Fibroblast of pulmonary artery (primary cell): ENCODE measurements around the gene SLC19A1.

ENCODE experiments used
- DNase-seq: peaks from one replicate; pipeline ENCODE4 v3.0.0-alpha.2; 2010; ENCODE audit warnings: low read depth
- H3K4me3 ChIP-seq: replicated peaks from 2 replicates; pipeline ENCODE4 v1.5.1; 2011; ENCODE audit warnings: low read depth, mild to moderate bottlenecking, control low read depth, low read length, moderate library complexity
- TF ChIP-seq, protein P1 (sequence below): IDR thresholded peaks from 2 replicates; pipeline ENCODE4 v1.5.1; 2011; ENCODE audit warnings: mild to moderate bottlenecking, control low read depth, low read length, inconsistent platforms; ENCODE audit errors: missing control alignments

SLC19A1 gene

DNA sequence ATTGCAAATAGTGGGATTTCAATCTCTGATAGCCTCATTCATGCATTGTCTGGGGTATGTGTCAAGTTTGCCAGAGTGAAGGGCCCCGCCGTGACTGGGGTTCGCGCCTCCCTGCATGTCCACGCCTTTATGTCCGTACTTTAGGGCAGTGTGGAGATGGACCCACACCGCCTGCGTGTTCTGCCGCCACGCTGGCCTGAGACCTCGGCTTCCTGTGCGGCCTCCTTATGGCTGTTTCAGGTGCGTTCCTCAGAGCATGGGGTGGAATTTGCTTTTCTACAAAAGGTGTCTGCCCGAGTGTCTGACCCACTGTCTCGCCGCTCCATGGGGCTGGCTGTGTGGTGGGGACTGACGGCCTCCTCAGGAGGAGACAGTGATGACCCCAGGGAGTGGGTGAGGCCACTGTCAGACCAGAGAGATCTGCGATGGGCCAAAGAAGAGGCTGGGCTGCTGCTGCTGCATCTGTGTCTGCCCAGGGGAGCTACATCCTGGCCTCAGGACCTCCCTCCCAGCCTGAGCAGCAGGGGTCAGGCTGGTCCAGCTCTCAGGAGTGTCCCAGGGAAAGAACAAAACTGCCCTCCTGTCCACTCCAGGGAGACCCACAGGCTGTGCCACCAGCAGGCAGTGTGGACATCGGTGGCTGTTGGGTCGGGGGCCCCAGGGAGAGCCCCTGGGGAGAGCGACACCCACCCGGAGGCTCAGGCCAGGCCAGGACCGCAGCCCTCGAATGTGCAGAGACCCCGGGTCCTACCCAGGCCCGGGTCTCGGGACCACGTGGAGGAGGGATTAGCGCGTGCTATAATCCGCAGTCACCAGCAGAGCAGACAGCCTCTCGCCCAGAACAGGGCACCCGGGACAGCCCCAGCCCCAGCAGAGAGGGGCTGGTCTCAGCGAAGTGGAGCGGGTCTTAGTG, 9.8 kb upstream of the SLC19A1 start:
- TF ChIP-seq, protein P1, sequence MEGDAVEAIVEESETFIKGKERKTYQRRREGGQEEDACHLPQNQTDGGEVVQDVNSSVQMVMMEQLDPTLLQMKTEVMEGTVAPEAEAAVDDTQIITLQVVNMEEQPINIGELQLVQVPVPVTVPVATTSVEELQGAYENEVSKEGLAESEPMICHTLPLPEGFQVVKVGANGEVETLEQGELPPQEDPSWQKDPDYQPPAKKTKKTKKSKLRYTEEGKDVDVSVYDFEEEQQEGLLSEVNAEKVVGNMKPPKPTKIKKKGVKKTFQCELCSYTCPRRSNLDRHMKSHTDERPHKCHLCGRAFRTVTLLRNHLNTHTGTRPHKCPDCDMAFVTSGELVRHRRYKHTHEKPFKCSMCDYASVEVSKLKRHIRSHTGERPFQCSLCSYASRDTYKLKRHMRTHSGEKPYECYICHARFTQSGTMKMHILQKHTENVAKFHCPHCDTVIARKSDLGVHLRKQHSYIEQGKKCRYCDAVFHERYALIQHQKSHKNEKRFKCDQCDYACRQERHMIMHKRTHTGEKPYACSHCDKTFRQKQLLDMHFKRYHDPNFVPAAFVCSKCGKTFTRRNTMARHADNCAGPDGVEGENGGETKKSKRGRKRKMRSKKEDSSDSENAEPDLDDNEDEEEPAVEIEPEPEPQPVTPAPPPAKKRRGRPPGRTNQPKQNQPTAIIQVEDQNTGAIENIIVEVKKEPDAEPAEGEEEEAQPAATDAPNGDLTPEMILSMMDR, result no peak
- no peak for DNase-seq
- H3K4me3 ChIP-seq, result no peak overlapping the region

DNA sequence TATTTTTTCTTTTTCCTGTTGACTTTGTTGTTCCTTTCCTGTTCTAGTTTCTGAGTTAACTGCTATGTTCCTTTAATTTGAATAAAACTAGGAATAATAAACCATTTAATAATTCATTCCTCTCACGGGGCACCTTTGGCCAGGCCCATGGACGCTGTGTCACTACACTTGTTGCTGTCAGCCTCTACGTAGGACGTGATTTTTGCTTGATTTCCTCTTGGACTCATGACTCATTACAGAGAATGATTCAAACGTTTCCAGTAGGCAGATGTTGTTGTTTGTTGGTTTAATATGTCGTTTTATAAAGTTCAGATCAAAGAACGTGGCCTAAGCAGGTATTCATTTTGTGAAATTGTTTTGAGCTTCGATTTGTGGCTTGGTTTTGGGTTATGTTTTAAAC, 9.1 kb upstream of the SLC19A1 start:
- TF ChIP-seq, protein P1, result no peak
- DNase-seq, result peak; percentile 81
- H3K4me3 ChIP-seq, result no peak overlapping the region

DNA sequence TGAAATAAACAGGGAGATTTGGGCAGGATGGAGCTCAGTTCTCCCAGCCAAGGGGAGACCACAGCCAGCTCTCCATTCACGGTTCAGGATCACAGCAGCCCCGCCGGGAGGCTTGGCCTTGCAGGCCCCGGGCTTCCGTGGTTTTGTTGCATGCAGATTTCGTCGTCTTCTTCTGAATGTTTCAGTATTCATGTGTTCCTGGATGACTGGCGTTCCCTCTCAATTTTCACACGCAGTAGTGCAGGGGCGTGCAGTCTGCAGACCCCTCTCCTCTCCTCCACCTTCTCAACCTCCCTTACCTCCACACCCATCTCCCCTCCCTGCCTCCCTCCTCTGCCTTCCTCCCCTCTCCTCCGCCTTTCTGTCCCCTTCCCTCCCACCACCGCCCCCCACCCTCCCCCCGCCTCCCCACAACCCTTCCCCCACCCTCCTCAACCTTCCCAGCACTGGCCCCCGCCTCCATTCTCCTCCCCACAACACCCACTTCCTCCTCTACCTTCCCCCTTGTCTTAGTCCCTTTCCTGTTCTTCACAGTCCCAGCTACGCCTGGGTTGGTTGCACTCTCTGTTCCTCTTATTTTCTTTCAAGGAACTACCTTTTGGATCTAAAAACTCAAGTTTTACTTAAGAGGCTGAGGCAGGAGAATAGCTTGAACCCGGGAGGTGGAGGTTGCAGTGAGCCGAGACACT, 8.4 kb upstream of the SLC19A1 start:
- TF ChIP-seq, protein P1, result no peak
- no peak overlapping the region for H3K4me3 ChIP-seq
- DNase-seq, result no peak

DNA sequence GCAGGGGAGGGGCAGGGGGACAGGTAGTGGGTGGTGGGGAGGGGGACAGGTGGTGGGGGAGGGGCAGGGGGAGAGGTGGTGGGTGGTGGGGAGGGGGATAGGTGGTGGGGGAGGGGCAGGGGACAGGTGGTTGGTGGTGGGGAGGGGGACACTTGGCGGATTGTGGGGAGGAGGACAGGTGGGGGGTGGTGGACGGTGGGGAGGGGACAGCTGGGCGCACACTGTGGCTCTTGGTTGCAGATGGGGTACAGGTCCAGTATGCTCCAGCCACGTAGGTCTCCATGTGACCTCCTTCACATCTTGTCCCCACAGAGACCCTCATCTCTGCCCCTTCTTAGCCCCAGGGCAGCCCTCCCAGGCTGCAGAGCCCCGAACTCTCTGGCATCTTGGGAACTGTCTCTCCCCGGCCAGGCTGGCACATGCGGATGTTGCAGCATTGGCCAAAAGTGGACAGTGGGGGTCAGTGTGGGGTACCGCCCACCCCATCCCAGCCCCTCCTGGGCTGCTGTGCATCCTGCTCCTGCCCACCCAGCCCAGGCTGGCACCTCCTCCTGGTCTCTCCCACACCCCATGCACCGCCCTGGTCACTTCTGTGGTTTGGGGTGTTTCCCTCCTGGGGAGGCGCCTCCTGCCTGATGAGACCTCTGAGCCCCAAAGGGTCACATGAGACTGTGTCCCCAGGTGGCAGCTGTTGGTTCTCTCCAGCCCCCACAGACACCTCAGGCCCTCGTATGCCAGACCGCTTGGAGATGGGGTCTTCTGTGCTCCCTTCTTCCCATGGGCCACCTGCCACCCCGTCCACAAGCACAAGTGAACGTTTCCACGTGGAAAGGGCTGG, 7.6 kb upstream of the SLC19A1 start:
- TF ChIP-seq, protein P1, result no peak
- DNase-seq, result no peak
- no peak overlapping the region for H3K4me3 ChIP-seq

DNA sequence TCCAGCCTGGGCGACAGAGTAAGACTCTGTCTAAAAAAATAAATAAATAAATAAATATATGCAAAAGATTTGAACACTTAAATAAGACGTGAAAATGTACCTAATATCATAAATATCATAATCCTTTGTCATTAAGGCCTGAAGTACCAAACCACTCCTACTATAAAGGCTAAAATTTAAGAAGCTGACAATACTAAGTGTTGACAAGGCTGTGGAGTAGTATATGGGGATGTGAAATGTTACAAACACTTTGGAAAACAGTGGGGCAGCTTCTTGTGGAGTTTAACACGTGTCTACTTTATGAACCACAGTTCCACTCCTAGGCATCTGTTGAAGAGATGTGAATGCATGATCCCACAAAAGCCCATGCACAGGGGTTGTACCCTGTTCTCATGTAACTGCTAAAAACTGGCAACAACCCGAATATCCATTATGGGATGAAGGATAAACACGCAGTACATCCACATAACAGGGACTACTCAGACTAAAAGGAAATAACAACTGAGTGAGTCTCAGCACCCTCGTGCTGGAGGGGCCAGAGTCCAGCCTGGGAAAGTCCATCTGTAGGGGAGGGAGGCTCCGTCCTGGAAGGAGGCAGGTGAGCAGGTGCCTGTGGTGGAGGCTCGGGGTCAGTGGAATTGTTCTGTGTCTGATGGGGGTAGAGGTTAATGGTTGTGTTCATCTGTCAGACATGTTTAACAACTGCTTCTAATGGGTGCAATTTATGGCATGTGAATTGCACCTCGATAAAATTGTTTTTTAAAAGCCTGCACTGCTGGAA, 6.7 kb upstream of the SLC19A1 start:
- TF ChIP-seq, protein P1, result no peak
- no peak overlapping the region for H3K4me3 ChIP-seq
- no peak for DNase-seq

DNA sequence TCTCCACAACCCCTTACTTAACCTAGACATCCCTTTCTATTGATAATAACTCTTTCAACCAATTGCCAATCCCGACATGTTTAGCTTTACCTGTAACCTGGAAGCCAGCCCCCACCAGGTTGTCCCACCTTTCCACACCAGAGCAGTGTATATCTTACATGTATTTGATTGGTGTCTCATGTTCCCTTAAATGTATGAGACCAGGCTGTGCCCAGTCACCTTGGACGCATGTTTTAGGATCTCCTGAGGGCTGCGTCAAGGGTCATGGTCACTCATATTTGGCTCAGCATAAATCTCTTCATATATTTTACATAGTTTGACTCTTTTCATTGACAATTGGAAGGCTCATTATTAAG, 5.3 kb upstream of the SLC19A1 start:
- DNase-seq, result no peak
- TF ChIP-seq, protein P1, result no peak
- no peak overlapping the region for H3K4me3 ChIP-seq
